Endothelial cell of umbilical vein (primary cell): ENCODE results near the gene CROCC2. TPM values are rescaled to one million over a fixed set of nuclear protein-coding genes. Genes with fewer than 3 reads are reported as not detected.

Source experiments
- BruUV-seq: library from RNA; stranded (reverse); fragments of 400-500 nt; replicated peaks from 2 replicates; lab custom pipeline; 2021; lab: Mats Ljungman, UMichigan
- CTCF ChIA-PET: fragments of 300-600, 350-600 bp; sonication (Branson Sonifier 250); formaldehyde crosslinking; loops from one replicate; lab custom pipeline; 2021; ENCODE audit warnings: antibody characterized with exemption, inconsistent platforms; lab: Charles Lee
- POLR2A ChIA-PET: fragments of 300-600, 350-600 bp; sonication (Branson Sonifier 250); formaldehyde crosslinking; loops from one replicate; lab custom pipeline; 2021; ENCODE audit warnings: antibody characterized with exemption, inconsistent platforms; lab: Charles Lee
- DNase-seq: peaks from one replicate; pipeline ENCODE4 v3.0.0-alpha.2; 2011; ENCODE audit warnings: low read depth, low spot score
- FAIRE-seq: peaks from 2 replicates; lab custom pipeline; 2011; peaks lifted over from hg19 to GRCh38; lab: Jason Lieb, UNC
- H2AFZ ChIP-seq: 2 replicates; pipeline ENCODE4 v1.6.0; 2012; ENCODE audit warnings: low read depth, low read length, control low read depth, inconsistent platforms
- H3K27ac ChIP-seq: 2 replicates; pipeline ENCODE4 v1.5.1; 2011; ENCODE audit warnings: low read depth, mild to moderate bottlenecking, control low read depth, low read length, moderate library complexity; ENCODE audit not compliant: insufficient read depth
- H3K27me3 ChIP-seq, 2 experiments: 2 replicates each; pipeline versions ENCODE4 v1.6.0 to v1.6.1; 2011; ENCODE audit warnings: low read length in 2 of 2, mixed read lengths in 1 of 2; ENCODE audit not compliant: control insufficient read depth in 2 of 2, insufficient read depth in 2 of 2
- H3K36me3 ChIP-seq, 2 experiments: 2 replicates in 1 of 2; 3 replicates in 1 of 2; pipeline ENCODE4 v1.5.1; 2011; ENCODE audit warnings: low read length in 2 of 2, mild to moderate bottlenecking in 1 of 2, moderate library complexity in 1 of 2; ENCODE audit not compliant: control insufficient read depth in 2 of 2, insufficient read depth in 2 of 2; ENCODE audit errors: extremely low read depth in 1 of 2
- H3K4me1 ChIP-seq: 3 replicates; pipeline ENCODE4 v1.5.1; 2011; ENCODE audit warnings: mild to moderate bottlenecking, low read length; ENCODE audit not compliant: control insufficient read depth, insufficient read depth; ENCODE audit errors: extremely low read depth
- H3K4me2 ChIP-seq: 2 replicates; pipeline ENCODE4 v1.6.1; 2011; ENCODE audit warnings: low read length, control low read depth, mixed read lengths; ENCODE audit not compliant: insufficient read depth
- H3K4me3 ChIP-seq, 3 experiments: fragments of 200-600 bp in 1 of 3; sonication (generic), shearing (Covaris generic) in 1 of 3; replicated peaks in 1 of 3; 2 replicates each; pipeline ENCODE4 v1.5.1; 2011 to 2016; ENCODE audit warnings: control low read depth in 3 of 3, low read length in 3 of 3, mild to moderate bottlenecking in 2 of 3, inconsistent platforms in 1 of 3, low read depth in 1 of 3, moderate library complexity in 1 of 3; ENCODE audit not compliant: insufficient read depth in 1 of 3
- H3K79me2 ChIP-seq: 2 replicates; pipeline ENCODE4 v1.6.0; 2012; ENCODE audit warnings: low read length, inconsistent platforms; ENCODE audit not compliant: control insufficient read depth, insufficient read depth
- H3K9ac ChIP-seq: replicated peaks from 2 replicates; pipeline ENCODE3; 2011; ENCODE audit warnings: low read length, control low read depth; ENCODE audit not compliant: insufficient read depth; ENCODE audit errors: extremely low read depth
- H3K9me1 ChIP-seq: replicated peaks from 3 replicates; pipeline ENCODE4 v1.6.0; 2011; ENCODE audit warnings: mild to moderate bottlenecking, low read length; ENCODE audit not compliant: control insufficient read depth, insufficient read depth; ENCODE audit errors: extremely low read depth
- H3K9me3 ChIP-seq: replicated peaks from 2 replicates; pipeline ENCODE4 v1.5.1; 2012; ENCODE audit warnings: low read length, inconsistent platforms; ENCODE audit not compliant: control insufficient read depth, insufficient read depth
- H4K20me1 ChIP-seq: replicated peaks from 2 replicates; pipeline ENCODE3; 2011; ENCODE audit warnings: mild to moderate bottlenecking, low read length; ENCODE audit not compliant: control insufficient read depth, insufficient read depth; ENCODE audit errors: extremely low read depth
- EZH2 ChIP-seq: IDR thresholded peaks from 2 replicates; pipeline ENCODE4 v1.6.1; 2012; ENCODE audit warnings: borderline replicate concordance, low read depth, mild to moderate bottlenecking, moderate library complexity, low read length, inconsistent platforms; ENCODE audit not compliant: severe bottlenecking
- FOS ChIP-seq: IDR thresholded peaks from 2 replicates; pipeline ENCODE4 v1.6.1; 2011; ENCODE audit warnings: mild to moderate bottlenecking, low read length, moderate library complexity, borderline replicate concordance; ENCODE audit not compliant: insufficient read depth
- GATA2 ChIP-seq: IDR thresholded peaks from 2 replicates; pipeline ENCODE4 v1.7.0; 2011; ENCODE audit warnings: low read depth, mild to moderate bottlenecking, moderate library complexity, mixed read lengths, low read length; ENCODE audit not compliant: insufficient read length, insufficient read depth
- JUN ChIP-seq: IDR thresholded peaks from 2 replicates; pipeline ENCODE4 v1.6.1; 2011; ENCODE audit warnings: borderline replicate concordance, low read depth; ENCODE audit not compliant: insufficient read length, insufficient read depth
- MYC ChIP-seq: IDR thresholded peaks from one replicate; pipeline ENCODE4 v1.6.1; 2011; ENCODE audit warnings: mild to moderate bottlenecking, low read depth, low read length
- POLR2A ChIP-seq: IDR thresholded peaks from 2 replicates; pipeline ENCODE4 v1.6.1; 2012; ENCODE audit warnings: low read depth, mild to moderate bottlenecking, control low read depth, low read length
- POLR2AphosphoS5 ChIP-seq: IDR thresholded peaks from 2 replicates; pipeline ENCODE4 v1.6.1; 2012; ENCODE audit warnings: low read depth, mild to moderate bottlenecking, control low read depth, low read length, moderate library complexity; ENCODE audit not compliant: insufficient read depth
- dilution Hi-C: fragments of 300-500 bp; cut with MboI; formaldehyde crosslinking; loops from one replicate; pipeline ENCODE4 v1.15.0; 2019; ENCODE audit warnings: low sequenced_read_pairs; ENCODE audit not compliant: extremely low pct_ligation_motif_present
- intact Hi-C: fragments of 100-400 bp; cut with micrococcal nuclease; formaldehyde crosslinking; loops from one replicate; pipeline ENCODE4 v1.10.0; 2022
- polyA plus RNA-seq, 4 experiments: library from polyadenylated mRNA; depleted of rRNA in 3 of 4; stranded (reverse) in 3 of 4; unstranded in 1 of 4; fragments of >200 nt; gene quantifications; 2 replicates each; pipeline versions ENCODE4 v1.2.1 to v1.2.3, GENCODE V29; 2011 to 2012; ENCODE audit warnings: missing spikeins in 1 of 4
- total RNA-seq: library from RNA; stranded (reverse); gene quantifications from 2 replicates; pipeline ENCODE4 v1.2.3, GENCODE V29; 2021
- TF ChIP-seq, protein P1 (sequence below), 2 donors: IDR thresholded peaks; 1 replicate in 1 of 2; 2 replicates in 1 of 2; pipeline ENCODE4 v1.5.1; 2011; ENCODE audit warnings: low read length in 2 of 2, mild to moderate bottlenecking in 2 of 2, moderate library complexity in 2 of 2, control low read depth in 1 of 2, inconsistent platforms in 1 of 2, low read depth in 1 of 2; ENCODE audit not compliant: insufficient read depth in 1 of 2; ENCODE audit errors: extremely low read depth in 1 of 2
- TF ChIP-seq, protein P2 (sequence below): IDR thresholded peaks from 2 replicates; pipeline ENCODE4 v1.6.1; 2011; ENCODE audit not compliant: insufficient read depth, insufficient read length

CROCC2 gene
- total and polyA plus RNA-seq, 2 donors (not counting 3 experiments of a cell fraction or from before 2014, with no cell fraction given): not detected

DNA sequence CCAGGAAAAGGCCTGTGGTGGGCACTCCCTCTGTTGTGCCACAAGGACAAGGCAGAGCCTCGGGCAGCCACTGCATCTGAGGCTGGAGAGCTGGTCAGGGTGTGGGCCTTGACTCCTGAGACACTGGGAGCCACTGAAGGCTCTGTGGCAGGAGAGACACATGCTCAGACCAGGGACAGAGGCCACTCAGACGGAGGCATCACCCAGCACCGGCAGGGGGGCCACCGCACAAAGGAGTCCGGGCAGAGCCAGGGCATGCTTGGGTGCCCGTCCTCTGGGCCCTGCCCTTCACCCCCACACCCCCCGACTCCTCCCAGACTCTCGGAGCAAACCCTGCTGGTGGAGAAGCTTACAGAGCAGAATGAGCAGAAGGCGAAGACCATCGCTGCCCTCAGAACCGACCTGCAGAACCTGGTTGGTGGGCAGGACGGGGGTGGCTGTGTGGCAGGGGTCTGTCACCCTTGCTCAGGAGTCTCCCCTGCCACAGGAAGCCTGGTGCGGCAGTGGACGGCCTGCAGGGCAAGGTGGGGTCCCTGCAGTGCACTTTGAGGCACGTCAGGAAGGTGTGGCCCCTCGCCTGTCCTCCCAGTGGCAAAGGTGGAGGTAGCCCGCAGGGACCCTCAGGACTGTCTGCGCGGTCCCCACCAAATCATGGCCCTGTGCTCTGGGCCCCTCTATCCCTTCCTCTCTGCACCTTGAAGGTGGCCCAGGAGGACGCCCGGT is 26.0 kb downstream of the CROCC2 start:
- intact Hi-C loops: no loop called here

DNA sequence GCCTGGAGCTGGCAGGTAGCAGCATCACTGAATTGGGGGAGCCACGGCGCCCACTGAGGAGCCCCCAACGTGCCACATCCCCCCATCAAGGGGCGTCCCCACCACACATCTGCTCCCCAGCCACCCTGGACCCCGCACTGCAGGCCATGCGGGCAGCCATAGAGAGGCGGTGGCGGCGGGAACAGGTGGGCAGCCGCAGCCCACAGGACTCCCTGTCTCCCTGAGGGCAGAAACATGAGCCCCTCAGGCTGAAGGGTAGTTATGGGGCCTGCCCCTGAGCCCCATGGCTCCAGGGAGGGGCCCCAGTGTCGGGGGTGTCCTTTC is 26.6 kb downstream of the CROCC2 start:
- no peak for DNase-seq
- no peaks in the 10 kb centered on the region for H3K9me3 ChIP-seq

More for the DNA sequence above, 26.0 kb downstream of the CROCC2 start:
- TF ChIP-seq FOS: no peak
- TF ChIP-seq MYC: no peak
- DNase-seq (no peak), FAIRE-seq (no peak)
- Histone ChIP-seq H3K36me3 (no peaks in the 10 kb centered on the region), H3K4me2 (no peak overlapping the region), H3K4me1 (no peaks in the 10 kb centered on the region), H3K27ac (no peak overlapping the region), H4K20me1 (no peaks in the 10 kb centered on the region), H3K9me3 (no peaks in the 10 kb centered on the region), H3K79me2 (no peaks in the 10 kb centered on the region), H3K4me3 (no peak overlapping the region), H2AFZ (no peak overlapping the region), H3K9me1 (no peaks in the 10 kb centered on the region), H3K27me3 (no peaks in the 10 kb centered on the region), H3K9ac (no peak overlapping the region)
- BruUV-seq: no TSS peak
- CTCF ChIA-PET: no interaction called here
- POLR2A ChIA-PET: no interaction called here
- dilution Hi-C loops: no loop called here

More for the DNA sequence above, 26.6 kb downstream of the CROCC2 start:
- POLR2A ChIA-PET: no interaction called here
- no peak overlapping the region for H3K27ac ChIP-seq
- H3K4me1 ChIP-seq: no peaks in the 10 kb centered on the region
- no peaks in the 10 kb centered on the region for H3K9me1 ChIP-seq
- H3K4me3 ChIP-seq: no peak overlapping the region
- TF ChIP-seq FOS (no peak), POLR2A (no peak), POLR2AphosphoS5 (no peak), MYC (no peak), JUN (no peak), GATA2 (no peak), EZH2 (no peak)
- TF ChIP-seq, protein P1, sequence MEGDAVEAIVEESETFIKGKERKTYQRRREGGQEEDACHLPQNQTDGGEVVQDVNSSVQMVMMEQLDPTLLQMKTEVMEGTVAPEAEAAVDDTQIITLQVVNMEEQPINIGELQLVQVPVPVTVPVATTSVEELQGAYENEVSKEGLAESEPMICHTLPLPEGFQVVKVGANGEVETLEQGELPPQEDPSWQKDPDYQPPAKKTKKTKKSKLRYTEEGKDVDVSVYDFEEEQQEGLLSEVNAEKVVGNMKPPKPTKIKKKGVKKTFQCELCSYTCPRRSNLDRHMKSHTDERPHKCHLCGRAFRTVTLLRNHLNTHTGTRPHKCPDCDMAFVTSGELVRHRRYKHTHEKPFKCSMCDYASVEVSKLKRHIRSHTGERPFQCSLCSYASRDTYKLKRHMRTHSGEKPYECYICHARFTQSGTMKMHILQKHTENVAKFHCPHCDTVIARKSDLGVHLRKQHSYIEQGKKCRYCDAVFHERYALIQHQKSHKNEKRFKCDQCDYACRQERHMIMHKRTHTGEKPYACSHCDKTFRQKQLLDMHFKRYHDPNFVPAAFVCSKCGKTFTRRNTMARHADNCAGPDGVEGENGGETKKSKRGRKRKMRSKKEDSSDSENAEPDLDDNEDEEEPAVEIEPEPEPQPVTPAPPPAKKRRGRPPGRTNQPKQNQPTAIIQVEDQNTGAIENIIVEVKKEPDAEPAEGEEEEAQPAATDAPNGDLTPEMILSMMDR (IDR thresholded peaks at IDR 0.05; ENCODE audit: extremely low read depth in 1 of 2, insufficient read depth in 1 of 2, low read depth in 1 of 2, low read length in 2 of 2): no peak
- TF ChIP-seq, protein P2, sequence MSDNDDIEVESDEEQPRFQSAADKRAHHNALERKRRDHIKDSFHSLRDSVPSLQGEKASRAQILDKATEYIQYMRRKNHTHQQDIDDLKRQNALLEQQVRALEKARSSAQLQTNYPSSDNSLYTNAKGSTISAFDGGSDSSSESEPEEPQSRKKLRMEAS: no peak
- no peaks in the 10 kb centered on the region for H4K20me1 ChIP-seq
- CTCF ChIA-PET: no interaction called here
- no peak overlapping the region for H3K9ac ChIP-seq
- intact Hi-C loops: no loop called here
- peaks cover 2 to 3% of the 10 kb centered on the region in 2 experiments for H3K27me3 ChIP-seq
- H3K36me3 ChIP-seq: no peaks in the 10 kb centered on the region
- H3K79me2 ChIP-seq: no peaks in the 10 kb centered on the region
- dilution Hi-C loops: no loop called here
- no peak overlapping the region for H2AFZ ChIP-seq
- no peak for FAIRE-seq
- H3K4me2 ChIP-seq: no peak overlapping the region
- BruUV-seq: no TSS peak
